IPS DF 6.9 (cell line): Measurements from ENCODE around the gene UBE3C.
"Not testable (repeated sequence)": the region's sequence is repeated elsewhere in the genome, so short reads cannot be mapped to it uniquely, and the experiment has no call there.

Experiments used
- DNase-seq: peaks from one replicate; pipeline ENCODE4 v3.0.0-alpha.2; 2013; ENCODE audit warnings: low read depth, low spot score
- H3K27ac ChIP-seq: one replicate; pipeline ENCODE4 v1.5.1; 2013; ENCODE audit warnings: low read length, control low read depth
- H3K27me3 ChIP-seq: 2 replicates; pipeline ENCODE4 v1.6.1; 2013; ENCODE audit warnings: mild to moderate bottlenecking, low read length; ENCODE audit not compliant: control insufficient read depth, insufficient read depth
- H3K36me3 ChIP-seq: 2 replicates; pipeline ENCODE4 v1.6.1; 2013; ENCODE audit warnings: low read length; ENCODE audit not compliant: control insufficient read depth, insufficient read depth
- H3K4me1 ChIP-seq: 2 replicates; pipeline ENCODE4 v1.6.1; 2013; ENCODE audit warnings: low read length; ENCODE audit not compliant: control insufficient read depth, insufficient read depth
- H3K4me3 ChIP-seq: 2 replicates; pipeline ENCODE4 v1.5.1; 2013; ENCODE audit warnings: mild to moderate bottlenecking, low read length
- H3K9me3 ChIP-seq: 2 replicates; pipeline ENCODE4 v1.6.1; 2013; ENCODE audit warnings: low read length, inconsistent platforms; ENCODE audit not compliant: control insufficient read depth, insufficient read depth
- WGBS: extraction: QIAGEN DNeasy Blood & Tissue Kit; methylation state at CpG from one replicate; pipeline ENCODE4 v1.1.7; 2013; ENCODE audit warnings: mixed read lengths, missing lambda C conversion rate; ENCODE audit not compliant: insufficient read length, insufficient coverage; 5-methylcytosine and 5-hydroxymethylcytosine counted together

The UBE3C gene

GRCh38 chr7:157276731-157277562 lies 138.2 kb downstream of the UBE3C start:
- Histone ChIP-seq H3K4me1 (no peaks in the 10 kb centered on the region; the same call in 1 of the 2 replicates), H3K4me3 (no peak overlapping the region), H3K36me3 (0 out of 2 replicates have a peak, but pooled peaks cover 2% of the 10 kb centered on the region), H3K27me3 (no peaks in the 10 kb centered on the region), H3K9me3 (no peaks in the 10 kb centered on the region), H3K27ac (no peak overlapping the region)
- no peak for DNase-seq
- WGBS: no CpG with 5 or more reads among the region's 21 CpGs

- H3K9me3 ChIP-seq, H3K27ac ChIP-seq, DNase-seq, H3K4me1 ChIP-seq, H3K27me3 ChIP-seq, H3K4me3 ChIP-seq, H3K36me3 ChIP-seq: not testable (repeated sequence)
- no CpG with 5 or more reads among the region's 12 CpGs for WGBS
Observed at GRCh38 chr7:157277568-157277967, 138.8 kb downstream of the UBE3C start.

- Histone ChIP-seq H3K36me3 (no peaks in the 10 kb centered on the region), H3K4me1 (no peaks in the 10 kb centered on the region; the same call in 1 of the 2 replicates), H3K27ac (no peak overlapping the region), H3K27me3 (no peaks in the 10 kb centered on the region), H3K9me3 (no peaks in the 10 kb centered on the region), H3K4me3 (no peak overlapping the region)
- WGBS: no CpG with 5 or more reads among the region's 11 CpGs
- no peak for DNase-seq
Observed at GRCh38 chr7:157278167-157278790, 139.6 kb downstream of the UBE3C start.

GRCh38 chr7:157278791-157279724 lies 140.3 kb downstream of the UBE3C start:
- DNase-seq: no peak
- H3K9me3 ChIP-seq: no peaks in the 10 kb centered on the region
- no peaks in the 10 kb centered on the region; the same call in 1 of the 2 replicates for H3K4me1 ChIP-seq
- H3K27ac ChIP-seq: no peak overlapping the region
- H3K4me3 ChIP-seq: no peak overlapping the region
- no peaks in the 10 kb centered on the region for H3K36me3 ChIP-seq
- H3K27me3 ChIP-seq: no peaks in the 10 kb centered on the region
- no CpG with 5 or more reads among the region's 77 CpGs for WGBS

GRCh38 chr7:157279741-157280215 lies 141.1 kb downstream of the UBE3C start:
- no peak for DNase-seq
- no peak overlapping the region for H3K27ac ChIP-seq
- H3K4me1 ChIP-seq: no peaks in the 10 kb centered on the region; the same call in 1 of the 2 replicates
- no peaks in the 10 kb centered on the region for H3K27me3 ChIP-seq
- H3K36me3 ChIP-seq: no peaks in the 10 kb centered on the region
- no CpG with 5 or more reads among the region's 39 CpGs for WGBS
- H3K4me3 ChIP-seq: no peak overlapping the region
- H3K9me3 ChIP-seq: no peaks in the 10 kb centered on the region

GRCh38 chr7:157280216-157280841 lies 141.6 kb downstream of the UBE3C start:
- DNase-seq: no peak
- no CpG with 5 or more reads among the region's 24 CpGs for WGBS
- no peak overlapping the region for H3K4me3 ChIP-seq

GRCh38 chr7:157281221-157281998 lies 142.7 kb downstream of the UBE3C start:
- DNase-seq: no peak
- Histone ChIP-seq H3K4me1 (no peaks in the 10 kb centered on the region; the same call in 1 of the 2 replicates), H3K9me3 (no peaks in the 10 kb centered on the region), H3K36me3 (no peaks in the 10 kb centered on the region), H3K27me3 (no peaks in the 10 kb centered on the region), H3K4me3 (no peak overlapping the region), H3K27ac (no peak overlapping the region)
- no CpG with 5 or more reads among the region's 24 CpGs for WGBS

More at GRCh38 chr7:157280216-157280841, 141.6 kb downstream of the UBE3C start:
- no peak overlapping the region for H3K27ac ChIP-seq
- H3K4me1 ChIP-seq: no peaks in the 10 kb centered on the region; the same call in 1 of the 2 replicates
- H3K9me3 ChIP-seq: no peaks in the 10 kb centered on the region
- H3K27me3 ChIP-seq: no peaks in the 10 kb centered on the region
- no peaks in the 10 kb centered on the region for H3K36me3 ChIP-seq

GRCh38 chr7:157282141-157282801 lies 143.5 kb downstream of the UBE3C start:
- Histone ChIP-seq H3K27ac (no peak overlapping the region), H3K27me3 (no peaks in the 10 kb centered on the region), H3K4me3 (no peak overlapping the region), H3K36me3 (no peaks in the 10 kb centered on the region), H3K9me3 (no peaks in the 10 kb centered on the region), H3K4me1 (no peaks in the 10 kb centered on the region; the same call in 1 of the 2 replicates)
- DNase-seq: no peak
- WGBS: no CpG with 5 or more reads among the region's 25 CpGs
